ENCODE data around the gene CREB5. TPM values are rescaled to one million over a fixed set of nuclear protein-coding genes. Genes with fewer than 3 reads are reported as not detected.

CREB5 gene
- total and polyA plus RNA-seq, 2 of the 13 experiments (the other 11 are each of a cell fraction or from before 2014, with no cell fraction given), result 0.38 to 0.71 TPM

GRCh38 chr7:28459306-28459705, 47.0 kb downstream of the CREB5 start (continued):
- TF ChIP-seq ZNF543 (CRISPR knock-in tag; IDR thresholded peaks at IDR 0.05), result no peak
- no peak for TF ChIP-seq ZNF337 (CRISPR knock-in tag; IDR thresholded peaks at IDR 0.05; ENCODE audit: borderline replicate concordance, low read depth)
- TF ChIP-seq PHF20 (CRISPR knock-in tag; IDR thresholded peaks at IDR 0.05), result no peak
- TF ChIP-seq ZBTB1 (CRISPR knock-in tag; IDR thresholded peaks at IDR 0.05; ENCODE audit: borderline replicate concordance), result no peak
- no peak for TF ChIP-seq FOXA1 (IDR thresholded peaks at IDR 0.05)
- no peak for TF ChIP-seq FOXA1 (CRISPR knock-in tag; IDR thresholded peaks at IDR 0.05)
- TF ChIP-seq ZNF891 (CRISPR knock-in tag; IDR thresholded peaks at IDR 0.05), result no peak
- TF ChIP-seq SIN3A (IDR thresholded peaks at IDR 0.05; ENCODE audit: borderline replicate concordance, low read depth, low read length), result no peak
- TF ChIP-seq AHDC1 (CRISPR knock-in tag; IDR thresholded peaks at IDR 0.05; ENCODE audit: borderline replicate concordance), result no peak

- 49% methylated on average over 2 of the region's 2 CpGs for WGBS (ENCODE audit: low lambda C conversion rate)
- no peak overlapping the region for H3K4me2 ChIP-seq (ENCODE audit: low read depth, low read length)
- no peaks in the 10 kb centered on the region for H3K9me3 ChIP-seq (ENCODE audit: low read length)
- H4K20me1 ChIP-seq (ENCODE audit: insufficient read depth, low read length), result no peaks in the 10 kb centered on the region
- no peaks in the 10 kb centered on the region for H3K27me3 ChIP-seq (ENCODE audit: control insufficient read depth in 1 of 2, insufficient read depth in 2 of 2, low read length in 2 of 2)
- CTCF ChIA-PET (ENCODE audit: low intra/inter-chr PET ratio, low total read pairs), result no interaction called here
- H3K4me3 ChIP-seq (replicated peaks in 1 of 3; ENCODE audit: insufficient read depth in 1 of 3, low read depth in 2 of 3, low read length in 3 of 3), result no peak overlapping the region
- BruUV-seq (replicated peaks), result no TSS peak
- no peak for FAIRE-seq
- no peak for DNase-seq (ENCODE audit: low spot score)
- intact Hi-C loops (cut with micrococcal nuclease; ENCODE audit: unreplicated experiment) (no loop called here), in situ Hi-C loops (cut with HindIII; ENCODE audit: extremely low pct_ligation_motif_present, low pct_unique_long_range_greater_than_20kb) (no loop called here)
- no peaks in the 10 kb centered on the region for H3K79me2 ChIP-seq (ENCODE audit: insufficient read depth, low read length)
- H3K36me3 ChIP-seq (replicated peaks in 1 of 2; ENCODE audit: control insufficient read depth in 1 of 2, insufficient read depth in 2 of 2, low read length in 2 of 2), result no peaks in the 10 kb centered on the region
- no peaks in the 10 kb centered on the region for H3K4me1 ChIP-seq (ENCODE audit: insufficient read depth, low read length)
- POLR2A ChIA-PET, result no interaction called here
- no peak overlapping the region for H3K9ac ChIP-seq (ENCODE audit: insufficient read depth, low read depth, low read length)
- ATAC-seq, result no peak
- H2AFZ ChIP-seq (ENCODE audit: low read length), result no peak overlapping the region
- no peak overlapping the region for H3K27ac ChIP-seq (ENCODE audit: extremely low read length, insufficient read depth, low read length)
- TF ChIP-seq ZNF546 (CRISPR knock-in tag; conservative IDR thresholded peaks at IDR 0.05), result no peak
- no peak for TF ChIP-seq HES4 (CRISPR knock-in tag; IDR thresholded peaks at IDR 0.05; ENCODE audit: borderline replicate concordance)
- no peak for TF ChIP-seq HDAC2 (CRISPR knock-in tag; IDR thresholded peaks at IDR 0.05)
- no peak for TF ChIP-seq TFDP1 (CRISPR knock-in tag; IDR thresholded peaks at IDR 0.05; ENCODE audit: borderline replicate concordance)
- TF ChIP-seq IRF9 (CRISPR knock-in tag; IDR thresholded peaks at IDR 0.05; ENCODE audit: borderline replicate concordance), result no peak
- TF ChIP-seq BRF2 (CRISPR knock-in tag; IDR thresholded peaks at IDR 0.05), result no peak
- TF ChIP-seq ZNF747 (CRISPR knock-in tag; IDR thresholded peaks at IDR 0.05; ENCODE audit: borderline replicate concordance), result no peak
These were observed 53.4 kb downstream of the CREB5 start for GRCh38 chr7:28465697-28466096.
